GM21390 (cell line): ENCODE data around the gene RALGAPA2.
"Not testable (repeated sequence)": the region's sequence is repeated elsewhere in the genome, so short reads cannot be mapped to it uniquely, and the experiment has no call there.

Experiments
- ATAC-seq: cut with Tn5 transposase; IDR thresholded peaks from one replicate; pipeline ENCODE4 v1.9.1; 2021; ENCODE audit not compliant: unreplicated experiment

RALGAPA2 gene

GRCh38 chr20:20358801-20359200, 353.6 kb downstream of the RALGAPA2 start:
- no peak for ATAC-seq

GRCh38 chr20:20355503-20355902, 356.9 kb downstream of the RALGAPA2 start:
- ATAC-seq = not testable (repeated sequence)

GRCh38 chr20:20353576-20353975, 358.9 kb downstream of the RALGAPA2 start:
- no peak for ATAC-seq

- ATAC-seq = no peak
Measured at GRCh38 chr20:20344476-20344875, 368.0 kb downstream of the RALGAPA2 start.

- no peak for ATAC-seq
Measured at GRCh38 chr20:20343932-20344331, 368.5 kb downstream of the RALGAPA2 start.
